IMR-90 (cell line): ENCODE data around the gene KBTBD13. TPM values are rescaled to one million over a fixed set of nuclear protein-coding genes. Genes with fewer than 3 reads are reported as not detected.

Source experiments
- ATAC-seq: fragments of 200-7000 bp; cut with Tn5 transposase; 2 replicates; pipeline ENCODE4 v1.9.1; 2020; ENCODE audit warnings: low read depth, mild to moderate bottlenecking, moderate library complexity
- BruUV-seq: library from RNA; stranded (reverse); fragments of 400-500 nt; replicated peaks from 2 replicates; lab custom pipeline; 2021; lab: Mats Ljungman, UMichigan
- CTCF ChIA-PET: fragments of 300-600 bp; formaldehyde crosslinking; extraction: SDS; loops from one replicate; lab custom pipeline; 2021; ENCODE audit warnings: antibody characterized with exemption; lab: Yijun Ruan, JAX
- POLR2A ChIA-PET: fragments of 300-600 bp; sonication (Branson Sonifier 250); formaldehyde crosslinking; loops from one replicate; lab custom pipeline; 2022; ENCODE audit warnings: antibody characterized with exemption; ENCODE audit not compliant: unreplicated experiment; lab: Charles Lee
- DNase-seq: peaks from one replicate; pipeline ENCODE4 v3.0.0; 2013
- H2AFZ ChIP-seq: replicated peaks from 2 replicates; pipeline ENCODE3; 2013; ENCODE audit warnings: low read length, mild to moderate bottlenecking; ENCODE audit not compliant: poor library complexity
- H2AK5ac ChIP-seq: 2 replicates; pipeline ENCODE4 v1.6.1; 2013; ENCODE audit warnings: low read depth, low read length, inconsistent platforms
- H2AK9ac ChIP-seq: replicated peaks from 2 replicates; pipeline ENCODE3; 2013; ENCODE audit warnings: mild to moderate bottlenecking, low read depth, low read length, moderate library complexity; ENCODE audit not compliant: poor library complexity
- H2BK120ac ChIP-seq: 2 replicates; pipeline ENCODE4 v1.6.1; 2013; ENCODE audit warnings: low read depth, low read length, inconsistent platforms
- H2BK15ac ChIP-seq: 3 replicates; pipeline ENCODE4 v1.6.1; 2013; ENCODE audit warnings: low read depth, low read length, inconsistent platforms
- H2BK20ac ChIP-seq: 2 replicates; pipeline ENCODE4 v1.6.1; 2013; ENCODE audit warnings: low read depth, mild to moderate bottlenecking, inconsistent platforms, low read length, moderate library complexity
- H2BK5ac ChIP-seq: 2 replicates; pipeline ENCODE4 v1.6.1; 2013; ENCODE audit warnings: mild to moderate bottlenecking, low read depth, low read length, inconsistent platforms; ENCODE audit not compliant: poor library complexity, severe bottlenecking
- H3K14ac ChIP-seq: replicated peaks from 2 replicates; pipeline ENCODE4 v1.6.1; 2013; ENCODE audit warnings: low read depth, low read length, inconsistent platforms
- H3K18ac ChIP-seq: 2 replicates; pipeline ENCODE4 v1.6.1; 2013; ENCODE audit warnings: low read depth, low read length, control low read depth
- H3K23ac ChIP-seq: 2 replicates; pipeline ENCODE4 v1.6.1; 2013; ENCODE audit warnings: low read depth, low read length, inconsistent platforms
- H3K27ac ChIP-seq: 2 replicates; pipeline ENCODE4 v1.5.1; 2013; ENCODE audit warnings: mild to moderate bottlenecking, control low read depth, low read length; ENCODE audit not compliant: insufficient read depth
- H3K27me3 ChIP-seq: 2 replicates; pipeline ENCODE4 v1.6.1; 2013; ENCODE audit warnings: low read length; ENCODE audit not compliant: control insufficient read depth, insufficient read depth
- H3K36me3 ChIP-seq: 2 replicates; pipeline ENCODE4 v1.6.1; 2013; ENCODE audit warnings: low read length, mixed read lengths; ENCODE audit not compliant: control insufficient read depth, insufficient read depth
- H3K4ac ChIP-seq: 2 replicates; pipeline ENCODE4 v1.6.1; 2013; ENCODE audit warnings: low read depth, low read length, inconsistent platforms
- H3K4me1 ChIP-seq: 2 replicates; pipeline ENCODE4 v1.6.1; 2013; ENCODE audit warnings: low read length, mixed read lengths; ENCODE audit not compliant: control insufficient read depth, insufficient read depth
- H3K4me2 ChIP-seq: 2 replicates; pipeline ENCODE4 v1.6.1; 2013; ENCODE audit warnings: low read depth, mild to moderate bottlenecking, control low read depth, low read length, moderate library complexity
- H3K4me3 ChIP-seq: 2 replicates; pipeline ENCODE4 v1.5.1; 2013; ENCODE audit warnings: low read depth, mild to moderate bottlenecking, control low read depth, low read length, moderate library complexity; ENCODE audit not compliant: insufficient read depth
- H3K56ac ChIP-seq: 2 replicates; pipeline ENCODE4 v1.6.1; 2013; ENCODE audit warnings: low read length, inconsistent platforms; ENCODE audit not compliant: insufficient read depth; ENCODE audit errors: extremely low read depth
- H3K79me1 ChIP-seq, 2 experiments: 2 replicates each; pipeline ENCODE4 v1.6.1; 2013; ENCODE audit warnings: low read length in 2 of 2, inconsistent platforms in 1 of 2, low read depth in 1 of 2
- H3K9ac ChIP-seq: 2 replicates; pipeline ENCODE4 v1.6.1; 2013; ENCODE audit warnings: low read depth, low read length, control low read depth
- H3K9me1 ChIP-seq: 2 replicates; pipeline ENCODE4 v1.6.1; 2013; ENCODE audit warnings: low read length, inconsistent platforms; ENCODE audit not compliant: insufficient read depth
- H3K9me3 ChIP-seq: 2 replicates; pipeline ENCODE4 v1.6.1; 2013; ENCODE audit warnings: low read length; ENCODE audit not compliant: control insufficient read depth, insufficient read depth
- H4K20me1 ChIP-seq: 2 replicates; pipeline ENCODE4 v1.6.1; 2013; ENCODE audit warnings: low read length, inconsistent platforms; ENCODE audit not compliant: insufficient read depth
- H4K5ac ChIP-seq: 2 replicates; pipeline ENCODE4 v1.6.1; 2013; ENCODE audit warnings: mild to moderate bottlenecking, low read depth, low read length, control low read depth
- H4K8ac ChIP-seq, 2 experiments: 2 replicates each; pipeline ENCODE4 v1.6.1; 2013; ENCODE audit warnings: low read depth in 2 of 2, low read length in 2 of 2, control low read depth in 1 of 2, inconsistent platforms in 1 of 2
- H4K91ac ChIP-seq: 2 replicates; pipeline ENCODE4 v1.6.1; 2013; ENCODE audit warnings: low read depth, low read length, inconsistent platforms; ENCODE audit not compliant: insufficient read depth
- BHLHE40 ChIP-seq: fragments of 150-350 bp; IDR thresholded peaks from 2 replicates; pipeline ENCODE4 v1.6.1; 2016; ENCODE audit warnings: mild to moderate bottlenecking, low read depth, low read length
- CEBPB ChIP-seq: IDR thresholded peaks from 2 replicates; pipeline ENCODE4 v1.6.1; 2012; ENCODE audit warnings: low read depth, low read length, improper control_type of control experiment
- CHD1 ChIP-seq: IDR thresholded peaks from 2 replicates; pipeline ENCODE4 v1.6.1; 2012; ENCODE audit warnings: low read depth, low read length, improper control_type of control experiment
- CTCF ChIP-seq: conservative IDR thresholded peaks from 2 replicates; pipeline ENCODE4 v1.5.1; 2012; ENCODE audit warnings: mild to moderate bottlenecking, low read depth, low read length, improper control_type of control experiment
- ELK1 ChIP-seq: fragments of 150-350 bp; IDR thresholded peaks from 2 replicates; pipeline ENCODE4 v1.6.1; 2016; ENCODE audit warnings: low read depth, mild to moderate bottlenecking, low read length, moderate library complexity, borderline replicate concordance
- FOS ChIP-seq: fragments of 150-350 bp; IDR thresholded peaks from 2 replicates; pipeline ENCODE4 v1.6.1; 2016; ENCODE audit warnings: low read depth, low read length
- MAFK ChIP-seq: IDR thresholded peaks from 2 replicates; pipeline ENCODE4 v1.6.1; 2012; ENCODE audit warnings: low read depth, low read length, improper control_type of control experiment
- MAZ ChIP-seq: IDR thresholded peaks from 2 replicates; pipeline ENCODE4 v1.6.1; 2012; ENCODE audit warnings: low read depth, mild to moderate bottlenecking, low read length, improper control_type of control experiment, moderate library complexity, borderline replicate concordance
- MXI1 ChIP-seq: IDR thresholded peaks from 2 replicates; pipeline ENCODE4 v1.6.1; 2012; ENCODE audit warnings: low read depth, mild to moderate bottlenecking, low read length, moderate library complexity, borderline replicate concordance
- POLR2A ChIP-seq: IDR thresholded peaks from 2 replicates; pipeline ENCODE4 v1.6.1; 2012; ENCODE audit warnings: mild to moderate bottlenecking, low read depth, low read length
- RAD21 ChIP-seq: IDR thresholded peaks from 2 replicates; pipeline ENCODE4 v1.6.1; 2012; ENCODE audit warnings: low read length, improper control_type of control experiment
- RCOR1 ChIP-seq: IDR thresholded peaks from 2 replicates; pipeline ENCODE4 v1.6.1; 2012; ENCODE audit warnings: mild to moderate bottlenecking, low read length, improper control_type of control experiment; ENCODE audit not compliant: insufficient replicate concordance
- RFX5 ChIP-seq: IDR thresholded peaks from 2 replicates; pipeline ENCODE4 v1.8.0; 2012; ENCODE audit warnings: low read depth, mild to moderate bottlenecking, low read length, moderate library complexity
- SMC3 ChIP-seq: fragments of 150-350 bp; IDR thresholded peaks from 2 replicates; pipeline ENCODE4 v1.6.1; 2016; ENCODE audit warnings: low read depth, mild to moderate bottlenecking, antibody characterized with exemption, low read length, moderate library complexity
- USF2 ChIP-seq: fragments of 150-350 bp; IDR thresholded peaks from 2 replicates; pipeline ENCODE4 v1.6.1; 2017; ENCODE audit warnings: mild to moderate bottlenecking, antibody characterized with exemption, low read length, low read depth
- WGBS, 2 experiments: methylation state at CpG; one replicate each; pipeline versions ENCODE4 v1.1.5 to v1.1.7; 2013; ENCODE audit warnings: missing lambda C conversion rate in 2 of 2; ENCODE audit not compliant: insufficient read length in 1 of 2; ENCODE audit errors: extremely low coverage in 2 of 2; 5-methylcytosine and 5-hydroxymethylcytosine counted together
- dilution Hi-C: fragments of 300-500 bp; cut with HindIII; formaldehyde crosslinking; loops from one replicate; pipeline ENCODE4 v1.14.3; 2018; ENCODE audit warnings: low sequenced_read_pairs; ENCODE audit not compliant: unreplicated experiment
- in situ Hi-C: fragments of 300-500 bp; cut with MboI; formaldehyde crosslinking; loops from 3 replicates; pipeline ENCODE4 v1.14.3; 2019; ENCODE audit warnings: low sequenced_read_pairs, inconsistent platforms, mixed read lengths
- intact Hi-C: fragments of 100-400 bp; cut with micrococcal nuclease; formaldehyde crosslinking; loops from 2 replicates; pipeline ENCODE4 v1.10.0; 2022
- polyA plus RNA-seq, 3 experiments: library from polyadenylated mRNA; depleted of rRNA; stranded (reverse); fragments of >200 nt; gene quantifications; 2 replicates each; pipeline ENCODE4 v1.2.3, GENCODE V29; 2012; ENCODE audit warnings: low replicate concordance in 1 of 3
- total RNA-seq: library from RNA; depleted of rRNA; stranded (reverse); fragments of >200 nt; gene quantifications from 2 replicates; pipeline ENCODE4 v1.2.3, GENCODE V29; 2012

Gene KBTBD13
- total and polyA plus RNA-seq, 2 of the 4 experiments (the other 2 are of a cell fraction), result not detected

- Histone ChIP-seq H3K27ac (no peak overlapping the region), H3K18ac (no peak overlapping the region), H2BK15ac (no peak overlapping the region), H3K36me3 (peaks cover 24% of the 10 kb centered on the region), H4K20me1 (no peaks in the 10 kb centered on the region; the same call in 1 of the 2 replicates), H4K5ac (no peak overlapping the region), H3K9ac (no peak overlapping the region), H3K4me2 (no peak overlapping the region), H2AFZ (no peak overlapping the region), H2BK20ac (no peak overlapping the region), H3K9me1 (no peaks in the 10 kb centered on the region), H3K9me3 (no peaks in the 10 kb centered on the region), H2BK120ac (no peak overlapping the region), H3K79me1 (no peaks in the 10 kb centered on the region; a peak in 1 of 4 replicates), H2AK5ac (no peak overlapping the region), H3K4ac (no peak overlapping the region), H3K14ac (no peak overlapping the region), H4K91ac (no peak overlapping the region), H2BK5ac (no peak overlapping the region), H3K27me3 (no peaks in the 10 kb centered on the region), H2AK9ac (no peak overlapping the region), H4K8ac (no peak overlapping the region), H3K56ac (no peak overlapping the region), H3K4me3 (no peak overlapping the region), H3K23ac (no peak overlapping the region), H3K4me1 (peaks cover 6% of the 10 kb centered on the region; the same call in 1 of the 2 replicates)
- CTCF ChIA-PET, result no interaction called here
- dilution Hi-C loops, result no loop called here
- no peak for TF ChIP-seq CEBPB
- no peak for TF ChIP-seq RCOR1
- TF ChIP-seq BHLHE40, result no peak
- TF ChIP-seq CHD1, result no peak
- TF ChIP-seq ELK1, result no peak
- TF ChIP-seq MAZ, result no peak
- TF ChIP-seq MXI1, result no peak
- no peak for TF ChIP-seq SMC3
- no peak for TF ChIP-seq RAD21
- TF ChIP-seq MAFK, result no peak
- TF ChIP-seq POLR2A, result no peak
- no peak for TF ChIP-seq CTCF
- TF ChIP-seq USF2, result no peak
- TF ChIP-seq RFX5, result no peak
- no peak for TF ChIP-seq FOS
- intact Hi-C loops, result no loop called here
- ATAC-seq (no peak), DNase-seq (no peak)
- POLR2A ChIA-PET, result no interaction called here
- BruUV-seq, result no TSS peak
- in situ Hi-C loops, result no loop called here
- WGBS, 2 experiments, result 100% methylated on average over 1 of the region's 6 CpGs; no CpG with 5 or more reads in 1 of the 2 experiments
Observed at GRCh38 chr15:65096481-65097385, 20.2 kb downstream of the KBTBD13 start.
